SU-DHL-6 (cell line): ENCODE data around the gene SUCLG1.

ENCODE experiments used
- H2AFZ ChIP-seq: fragments of 200-600 bp; sonication (generic); 2 replicates; pipeline ENCODE4 v1.6.1; 2014; ENCODE audit warnings: low read depth, mild to moderate bottlenecking, moderate library complexity, mixed read lengths, antibody characterized with exemption, low read length; ENCODE audit not compliant: severe bottlenecking
- H3F3A ChIP-seq: fragments of 200-600 bp; shearing (Covaris generic); 2 replicates; pipeline ENCODE4 v1.6.0; 2016; ENCODE audit warnings: antibody characterized with exemption, mild to moderate bottlenecking; ENCODE audit not compliant: insufficient read depth
- H3K27ac ChIP-seq: fragments of 200-600 bp; sonication (generic); 2 replicates; pipeline ENCODE4 v1.5.1; 2016; ENCODE audit warnings: low read depth, mild to moderate bottlenecking, low read length, moderate library complexity, mixed read lengths
- H3K27me3 ChIP-seq: fragments of 200-600 bp; sonication (generic), shearing (Covaris generic); 2 replicates; pipeline ENCODE4 v1.6.0; 2014; ENCODE audit warnings: mild to moderate bottlenecking, low read length
- H3K36me3 ChIP-seq: fragments of 200-600 bp; sonication (generic); 2 replicates; pipeline ENCODE4 v1.6.1; 2014; ENCODE audit warnings: mild to moderate bottlenecking, low read length, mixed read lengths
- H3K4me2 ChIP-seq: fragments of 300-600, 200-600 bp; shearing (Covaris generic), sonication (generic); 2 replicates; pipeline ENCODE4 v1.6.0; 2014; ENCODE audit warnings: low read length, low read depth, mild to moderate bottlenecking; ENCODE audit not compliant: poor library complexity, severe bottlenecking
- H3K4me3 ChIP-seq: fragments of 200-600 bp; sonication (generic); 2 replicates; pipeline ENCODE4 v1.5.1; 2014; ENCODE audit warnings: antibody characterized with exemption, low read length, mild to moderate bottlenecking, mixed read lengths; ENCODE audit not compliant: insufficient read depth, poor library complexity, severe bottlenecking
- H3K79me2 ChIP-seq: fragments of 200-600 bp; sonication (generic); 2 replicates; pipeline ENCODE4 v1.6.1; 2014; ENCODE audit warnings: mild to moderate bottlenecking, low read length, moderate library complexity; ENCODE audit not compliant: insufficient read depth
- H3K9ac ChIP-seq: fragments of 200-600 bp; sonication (generic); 2 replicates; pipeline ENCODE4 v1.7.0; 2014; ENCODE audit warnings: mild to moderate bottlenecking, low read length
- H3K9me2 ChIP-seq: fragments of 200-600 bp; sonication (generic); replicated peaks from 2 replicates; pipeline ENCODE4 v1.6.1; 2014; ENCODE audit warnings: low read length; ENCODE audit not compliant: insufficient read depth
- H3K9me3 ChIP-seq: fragments of 200-600 bp; sonication (generic); 2 replicates; pipeline ENCODE4 v1.6.1; 2014; ENCODE audit warnings: low read length, mixed read lengths; ENCODE audit not compliant: insufficient read depth
- H4K20me1 ChIP-seq: fragments of 200-600 bp; sonication (generic); 2 replicates; pipeline ENCODE4 v1.6.1; 2014; ENCODE audit warnings: low read depth, mild to moderate bottlenecking, antibody characterized with exemption, low read length, moderate library complexity, mixed read lengths
- EZH2phosphoT487 ChIP-seq: fragments of 200-600 bp; sonication (generic), shearing (Covaris generic); conservative IDR thresholded peaks from 2 replicates; pipeline ENCODE4 v1.6.1; 2018; ENCODE audit warnings: mild to moderate bottlenecking, antibody characterized with exemption, low read length, moderate library complexity, mixed read lengths
- TF ChIP-seq, protein P1 (sequence below): fragments of 200-600 bp; sonication (generic); IDR thresholded peaks from one replicate; pipeline ENCODE4 v1.5.1; 2017; ENCODE audit warnings: antibody characterized with exemption, mild to moderate bottlenecking, low read length, moderate library complexity; ENCODE audit not compliant: insufficient read depth, poor library complexity, severe bottlenecking

The SUCLG1 gene

DNA sequence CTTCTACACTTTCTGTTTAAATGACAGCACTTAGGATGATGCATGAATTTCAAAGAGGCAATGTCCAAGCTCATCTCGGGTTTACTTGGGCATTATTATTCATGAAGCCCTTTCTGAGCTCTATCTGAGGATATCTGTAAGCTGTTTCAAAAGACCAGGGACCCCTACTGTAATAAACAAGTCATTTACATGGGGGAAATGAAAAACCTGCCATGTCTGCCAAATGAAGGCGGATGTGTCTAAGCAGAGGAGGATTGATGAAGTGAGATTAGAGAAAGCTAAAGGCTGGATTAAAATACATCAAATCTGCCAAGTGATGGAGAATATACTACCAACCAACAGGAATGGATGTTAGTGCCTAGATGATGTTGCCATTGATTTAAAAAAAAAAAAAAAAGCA lies 64.5 kb downstream of the SUCLG1 start:
- Histone ChIP-seq H3K4me3 (no peak overlapping the region), H3K9me3 (no peaks in the 10 kb centered on the region), H3F3A (no peaks in the 10 kb centered on the region), H3K27me3 (no peaks in the 10 kb centered on the region), H3K79me2 (no peaks in the 10 kb centered on the region), H3K9ac (no peak overlapping the region), H3K9me2 (0 out of 2 replicates have a peak, but pooled peaks cover 3% of the 10 kb centered on the region), H3K36me3 (no peaks in the 10 kb centered on the region), H2AFZ (no peak overlapping the region), H3K27ac (no peak overlapping the region), H4K20me1 (no peaks in the 10 kb centered on the region), H3K4me2 (no peak overlapping the region)
- TF ChIP-seq, protein P1, sequence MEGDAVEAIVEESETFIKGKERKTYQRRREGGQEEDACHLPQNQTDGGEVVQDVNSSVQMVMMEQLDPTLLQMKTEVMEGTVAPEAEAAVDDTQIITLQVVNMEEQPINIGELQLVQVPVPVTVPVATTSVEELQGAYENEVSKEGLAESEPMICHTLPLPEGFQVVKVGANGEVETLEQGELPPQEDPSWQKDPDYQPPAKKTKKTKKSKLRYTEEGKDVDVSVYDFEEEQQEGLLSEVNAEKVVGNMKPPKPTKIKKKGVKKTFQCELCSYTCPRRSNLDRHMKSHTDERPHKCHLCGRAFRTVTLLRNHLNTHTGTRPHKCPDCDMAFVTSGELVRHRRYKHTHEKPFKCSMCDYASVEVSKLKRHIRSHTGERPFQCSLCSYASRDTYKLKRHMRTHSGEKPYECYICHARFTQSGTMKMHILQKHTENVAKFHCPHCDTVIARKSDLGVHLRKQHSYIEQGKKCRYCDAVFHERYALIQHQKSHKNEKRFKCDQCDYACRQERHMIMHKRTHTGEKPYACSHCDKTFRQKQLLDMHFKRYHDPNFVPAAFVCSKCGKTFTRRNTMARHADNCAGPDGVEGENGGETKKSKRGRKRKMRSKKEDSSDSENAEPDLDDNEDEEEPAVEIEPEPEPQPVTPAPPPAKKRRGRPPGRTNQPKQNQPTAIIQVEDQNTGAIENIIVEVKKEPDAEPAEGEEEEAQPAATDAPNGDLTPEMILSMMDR = no peak
- no peak for TF ChIP-seq EZH2phosphoT487

DNA sequence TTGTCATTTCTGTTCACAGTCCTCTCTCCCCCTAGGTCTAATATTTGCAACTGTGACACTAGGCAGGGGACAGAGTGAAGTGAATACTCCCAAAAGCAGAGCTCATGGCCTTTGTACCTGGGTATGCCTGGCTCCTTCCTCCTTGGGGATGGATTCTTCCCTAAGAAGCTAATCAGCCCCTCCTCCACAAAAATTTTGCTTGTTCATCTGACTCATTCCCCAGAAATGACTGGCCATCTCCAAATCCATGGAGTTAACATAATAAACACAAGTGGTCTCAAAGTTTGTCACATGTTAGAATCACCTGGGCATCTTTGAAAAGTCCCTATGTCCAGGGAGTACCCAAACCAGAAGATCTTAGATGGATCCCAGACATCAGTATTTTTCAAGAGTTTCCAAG lies 65.3 kb downstream of the SUCLG1 start:
- Histone ChIP-seq H3K9me3 (no peaks in the 10 kb centered on the region), H3K79me2 (no peaks in the 10 kb centered on the region), H3K9ac (no peak overlapping the region), H3K9me2 (0 out of 2 replicates have a peak, but pooled peaks cover 3% of the 10 kb centered on the region), H4K20me1 (no peaks in the 10 kb centered on the region), H3K27me3 (no peaks in the 10 kb centered on the region), H3K27ac (no peak overlapping the region), H3K36me3 (no peaks in the 10 kb centered on the region), H3K4me3 (no peak overlapping the region), H3K4me2 (no peak overlapping the region), H2AFZ (no peak overlapping the region), H3F3A (no peaks in the 10 kb centered on the region)
- no peak for TF ChIP-seq EZH2phosphoT487
- TF ChIP-seq, protein P1 = no peak

DNA sequence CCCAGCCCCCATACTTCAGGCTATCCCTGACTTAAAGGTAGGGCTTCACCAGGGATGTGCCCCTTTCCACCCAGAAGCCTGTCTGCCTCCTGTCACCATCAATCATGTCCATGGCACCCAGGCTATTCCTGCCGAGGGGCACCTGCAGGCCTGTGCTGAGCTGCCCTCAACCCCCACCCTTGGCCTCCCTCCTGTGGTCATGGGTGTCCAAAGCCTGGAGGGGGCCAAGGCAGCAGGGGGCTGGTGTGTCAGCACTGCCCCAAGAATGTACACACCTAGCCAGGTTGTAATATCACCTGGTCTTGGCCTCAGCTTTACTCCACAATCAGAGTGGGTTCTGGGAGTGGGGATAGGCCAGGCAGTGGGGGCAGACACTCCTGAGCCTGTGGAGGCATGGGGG lies 69.3 kb downstream of the SUCLG1 start:
- Histone ChIP-seq H3K27me3 (peaks cover 3% of the 10 kb centered on the region; the same call in 1 of the 2 replicates), H3K9me3 (no peaks in the 10 kb centered on the region), H3K9ac (no peak overlapping the region), H3K4me2 (no peak overlapping the region), H3K79me2 (no peaks in the 10 kb centered on the region), H3K27ac (no peak overlapping the region), H2AFZ (no peak overlapping the region), H4K20me1 (no peaks in the 10 kb centered on the region), H3K36me3 (no peaks in the 10 kb centered on the region), H3K4me3 (no peak overlapping the region), H3K9me2 (0 out of 2 replicates have a peak, but pooled peaks cover 3% of the 10 kb centered on the region), H3F3A (no peaks in the 10 kb centered on the region)
- no peak for TF ChIP-seq EZH2phosphoT487
- TF ChIP-seq, protein P1 = no peak
